CD4-positive, alpha-beta memory T cell (primary cell): Measurements from ENCODE around the gene ZSCAN4. TPM values are rescaled to one million over a fixed set of nuclear protein-coding genes. Genes with fewer than 3 reads are reported as not detected.

Source experiments
- CTCF ChIA-PET: fragments of 350-600 bp; sonication (Branson Sonifier 250); formaldehyde crosslinking; loops from one replicate; lab custom pipeline; 2021; ENCODE audit warnings: inconsistent platforms; ENCODE audit not compliant: partially characterized antibody; lab: Charles Lee
- POLR2A ChIA-PET: fragments of 350-600 bp; sonication (Branson Sonifier 250); formaldehyde crosslinking; loops from one replicate; lab custom pipeline; 2021; ENCODE audit not compliant: partially characterized antibody; lab: Charles Lee
- DNase-seq, 5 donors: peaks; one replicate each; pipeline versions ENCODE4 v3.0.0 to v3.0.0-alpha.2; 2020 to 2022; ENCODE audit warnings: mixed read lengths in 1 of 5
- H3K27ac ChIP-seq: one replicate; pipeline ENCODE4 v1.7.0; 2013; ENCODE audit warnings: low read depth, low read length
- H3K27me3 ChIP-seq: 2 replicates; pipeline ENCODE4 v1.7.0; 2013; ENCODE audit warnings: mild to moderate bottlenecking, low read length, moderate library complexity; ENCODE audit not compliant: insufficient read depth
- H3K36me3 ChIP-seq: 2 replicates; pipeline ENCODE4 v1.7.0; 2013; ENCODE audit warnings: mild to moderate bottlenecking, low read length, moderate library complexity; ENCODE audit not compliant: insufficient read depth
- H3K4me1 ChIP-seq: 2 replicates; pipeline ENCODE4 v1.7.0; 2013; ENCODE audit warnings: mild to moderate bottlenecking, low read length, moderate library complexity; ENCODE audit not compliant: insufficient read depth
- H3K4me3 ChIP-seq, 2 donors: one replicate each; pipeline ENCODE4 v1.7.0; 2013; ENCODE audit warnings: low read length in 2 of 2, mild to moderate bottlenecking in 1 of 2
- H3K9me3 ChIP-seq, 2 donors: one replicate each; pipeline ENCODE4 v1.7.0; 2013; ENCODE audit warnings: low read length in 2 of 2, control low read depth in 1 of 2; ENCODE audit not compliant: control insufficient read depth in 1 of 2
- H3K27ac Mint-ChIP-seq, 7 donors: one replicate each; pipeline ENCODE4 v1.8.0; 2020 to 2021; ENCODE audit warnings: mixed read lengths in 7 of 7, mild to moderate bottlenecking in 6 of 7, inconsistent platforms in 3 of 7, moderate library complexity in 3 of 7
- H3K27me3 Mint-ChIP-seq, 2 donors: one replicate each; pipeline ENCODE4 v1.8.0; 2020 to 2021; ENCODE audit warnings: mixed read lengths in 2 of 2
- H3K36me3 Mint-ChIP-seq, 2 donors: one replicate each; pipeline ENCODE4 v1.8.0; 2020 to 2021; ENCODE audit warnings: mixed read lengths in 2 of 2, inconsistent platforms in 1 of 2, mild to moderate bottlenecking in 1 of 2
- H3K4me1 Mint-ChIP-seq, 4 donors: one replicate each; pipeline ENCODE4 v1.8.0; 2020 to 2021; ENCODE audit warnings: mixed read lengths in 4 of 4, mild to moderate bottlenecking in 1 of 4
- H3K4me3 Mint-ChIP-seq, 8 donors: one replicate each; pipeline ENCODE4 v1.8.0; 2020 to 2021; ENCODE audit warnings: mixed read lengths in 8 of 8, mild to moderate bottlenecking in 7 of 8, moderate library complexity in 6 of 8, inconsistent platforms in 3 of 8
- H3K9me3 Mint-ChIP-seq, 8 donors: one replicate each; pipeline ENCODE4 v1.8.0; 2020 to 2021; ENCODE audit warnings: mixed read lengths in 8 of 8, mild to moderate bottlenecking in 5 of 8, inconsistent platforms in 3 of 8, moderate library complexity in 1 of 8
- intact Hi-C: fragments of 100-400 bp; cut with micrococcal nuclease; formaldehyde crosslinking; loops from one replicate; pipeline ENCODE4 v1.15.1; 2023
- polyA plus RNA-seq, 2 donors: library from polyadenylated mRNA; unstranded; fragments of 300-500 nt; fragmentation: Illumina TruSeq; gene quantifications; one replicate each; pipeline ENCODE4 v1.2.3, GENCODE V29; 2021
- total RNA-seq, 2 experiments: library from RNA; stranded (reverse); gene quantifications; one replicate each; pipeline ENCODE4 v1.2.3, GENCODE V29; 2021

ZSCAN4 gene
- total and polyA plus RNA-seq, 4 experiments from 2014 or later = not detected

DNA sequence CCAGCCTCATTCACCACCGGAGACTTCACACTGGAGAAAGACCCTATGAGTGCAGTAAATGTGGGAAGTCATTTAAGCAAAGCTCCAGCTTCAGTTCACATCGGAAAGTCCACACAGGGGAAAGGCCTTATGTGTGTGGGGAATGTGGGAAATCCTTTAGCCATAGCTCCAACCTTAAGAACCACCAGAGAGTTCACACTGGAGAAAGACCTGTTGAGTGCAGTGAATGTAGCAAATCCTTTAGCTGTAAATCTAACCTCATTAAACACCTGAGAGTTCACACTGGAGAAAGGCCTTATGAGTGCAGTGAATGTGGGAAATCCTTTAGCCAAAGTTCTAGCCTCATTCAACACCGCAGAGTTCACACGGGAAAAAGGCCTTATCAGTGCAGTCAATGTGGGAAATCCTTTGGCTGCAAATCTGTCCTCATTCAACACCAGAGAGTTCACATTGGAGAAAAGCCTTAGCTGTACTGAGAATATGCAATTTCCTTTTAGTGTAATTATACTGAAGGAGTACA lies 27.0 kb upstream of the ZSCAN4 start:
- no peak for DNase-seq
- no peaks in the 10 kb centered on the region for H3K27me3 ChIP-seq
- no peaks in the 10 kb centered on the region for H3K4me1 ChIP-seq
- Mint-ChIP-seq H3K9me3 (peaks cover 12 to 97% (median 90%) of the 10 kb centered on the region in 8 donors), H3K36me3 (peaks cover 67 to 75% of the 10 kb centered on the region in 2 donors), H3K4me3 (no peak overlapping the region), H3K27ac (peak overlapping the region in 1 of 7 donors; percentile 7), H3K27me3 (no peaks in the 10 kb centered on the region), H3K4me1 (peaks cover 0 to 8% (median under 1%) of the 10 kb centered on the region in 4 donors)
- H3K9me3 ChIP-seq = peaks cover 17 to 58% of the 10 kb centered on the region in 2 donors
- H3K36me3 ChIP-seq = peaks cover 46% of the 10 kb centered on the region
- H3K27ac ChIP-seq = no peak overlapping the region
- POLR2A ChIA-PET = no interaction called here
- intact Hi-C loops = no loop called here
- H3K4me3 ChIP-seq = peak overlapping the region in 1 of 2 donors; percentile 25
- CTCF ChIA-PET = no interaction called here

GRCh38 chr19:57642396-57643046 lies 26.2 kb upstream of the ZSCAN4 start:
- H3K27ac Mint-ChIP-seq = no peak overlapping the region
- peaks cover 61 to 67% of the 10 kb centered on the region in 2 donors for H3K36me3 Mint-ChIP-seq
- no peaks in the 10 kb centered on the region for H3K27me3 Mint-ChIP-seq
- H3K9me3 Mint-ChIP-seq = peaks cover 12 to 97% (median 89%) of the 10 kb centered on the region in 8 donors
- ChIA-PET CTCF (no interaction called here), POLR2A (no interaction called here)
- peaks cover 17 to 51% of the 10 kb centered on the region in 2 donors for H3K9me3 ChIP-seq
- H3K4me1 ChIP-seq = no peaks in the 10 kb centered on the region
- H3K4me3 ChIP-seq = peak overlapping the region in 1 of 2 donors; percentile 25
- H3K4me3 Mint-ChIP-seq = no peak overlapping the region
- peaks cover 39% of the 10 kb centered on the region for H3K36me3 ChIP-seq
- intact Hi-C loops = no loop called here
- no peak overlapping the region for H3K27ac ChIP-seq
- DNase-seq = no peak
- H3K4me1 Mint-ChIP-seq = peaks cover 0 to 5% (median under 1%) of the 10 kb centered on the region in 4 donors
- H3K27me3 ChIP-seq = no peaks in the 10 kb centered on the region

DNA sequence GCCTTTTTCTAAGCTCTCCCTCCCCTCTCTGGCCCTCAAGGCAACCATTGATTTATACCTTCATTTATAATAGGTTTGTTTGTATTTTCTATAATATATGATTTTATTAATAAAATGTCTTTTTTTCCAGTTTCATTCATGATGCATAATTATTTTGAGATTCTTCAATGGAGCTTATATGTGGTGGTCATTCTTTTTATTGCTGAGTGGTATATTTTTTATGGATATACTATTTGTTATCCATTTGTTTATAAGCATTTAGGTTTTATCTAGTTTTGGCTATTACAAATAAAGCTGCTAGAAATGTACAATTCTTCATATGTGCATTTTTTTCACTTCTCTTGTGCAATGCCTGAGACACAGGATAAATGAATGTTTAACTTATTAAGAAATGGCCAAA lies 25.0 kb upstream of the ZSCAN4 start:
- no peak for DNase-seq
- Mint-ChIP-seq H3K27ac (no peak overlapping the region), H3K9me3 (peaks cover 6 to 97% (median 88%) of the 10 kb centered on the region in 8 donors), H3K36me3 (peaks cover 55 to 59% of the 10 kb centered on the region in 2 donors), H3K27me3 (no peaks in the 10 kb centered on the region), H3K4me1 (peaks cover 0 to 2% (median under 1%) of the 10 kb centered on the region in 4 donors), H3K4me3 (no peak overlapping the region)
- Histone ChIP-seq H3K4me3 (no peak overlapping the region), H3K27me3 (no peaks in the 10 kb centered on the region), H3K9me3 (peaks cover 17 to 51% of the 10 kb centered on the region in 2 donors), H3K4me1 (no peaks in the 10 kb centered on the region), H3K36me3 (peaks cover 34% of the 10 kb centered on the region), H3K27ac (no peak overlapping the region)
- POLR2A ChIA-PET = no interaction called here
- intact Hi-C loops = no loop called here
- CTCF ChIA-PET = no interaction called here

DNA sequence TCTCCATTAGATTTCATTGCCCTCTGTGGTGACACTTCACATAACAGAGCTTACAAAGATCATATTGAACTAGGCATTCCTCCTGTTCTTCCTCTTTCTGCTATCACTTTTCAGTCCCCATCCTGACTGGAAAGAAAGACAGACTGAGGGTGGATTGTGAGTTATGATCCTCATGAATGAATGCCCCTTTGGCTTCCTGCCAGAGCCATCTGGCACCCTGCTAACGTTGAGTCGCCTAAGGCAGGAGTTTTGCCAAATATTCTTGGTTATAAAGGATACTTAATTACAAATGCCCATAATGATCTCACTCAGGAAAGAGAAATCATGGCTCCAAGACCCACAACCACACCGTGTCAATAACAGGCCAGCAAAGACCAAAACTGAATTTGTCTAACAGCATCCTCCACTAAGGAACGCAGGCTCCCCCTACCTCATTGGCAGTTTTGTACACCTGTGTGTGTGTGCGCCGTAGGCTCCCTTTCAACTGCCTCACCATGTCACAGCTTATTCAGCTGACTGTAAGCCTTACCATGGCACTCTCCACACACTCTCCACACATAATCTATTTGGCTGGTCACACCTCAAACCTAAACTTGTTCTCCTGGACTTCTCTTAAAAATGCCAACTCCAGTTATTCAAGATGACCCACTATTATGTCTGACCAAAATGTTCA lies 20.3 kb upstream of the ZSCAN4 start:
- H3K4me3 ChIP-seq = no peak overlapping the region
- Mint-ChIP-seq H3K4me3 (peak overlapping the region in 1 of 8 donors; percentile 39), H3K9me3 (peaks cover 7 to 82% (median 73%) of the 10 kb centered on the region in 8 donors), H3K27me3 (peaks cover 3 to 6% of the 10 kb centered on the region in 2 donors), H3K4me1 (peaks cover 5 to 11% (median 8%) of the 10 kb centered on the region in 4 donors), H3K27ac (no peak overlapping the region), H3K36me3 (peaks cover 14 to 36% of the 10 kb centered on the region in 2 donors)
- H3K36me3 ChIP-seq = no peaks in the 10 kb centered on the region
- no peaks in the 10 kb centered on the region for H3K4me1 ChIP-seq
- no peak overlapping the region for H3K27ac ChIP-seq
- intact Hi-C loops = no loop called here
- H3K9me3 ChIP-seq = peaks cover 0 to 8% of the 10 kb centered on the region in 2 donors
- CTCF ChIA-PET = no interaction called here
- no peak for DNase-seq
- POLR2A ChIA-PET = no interaction called here
- no peaks in the 10 kb centered on the region for H3K27me3 ChIP-seq

DNA sequence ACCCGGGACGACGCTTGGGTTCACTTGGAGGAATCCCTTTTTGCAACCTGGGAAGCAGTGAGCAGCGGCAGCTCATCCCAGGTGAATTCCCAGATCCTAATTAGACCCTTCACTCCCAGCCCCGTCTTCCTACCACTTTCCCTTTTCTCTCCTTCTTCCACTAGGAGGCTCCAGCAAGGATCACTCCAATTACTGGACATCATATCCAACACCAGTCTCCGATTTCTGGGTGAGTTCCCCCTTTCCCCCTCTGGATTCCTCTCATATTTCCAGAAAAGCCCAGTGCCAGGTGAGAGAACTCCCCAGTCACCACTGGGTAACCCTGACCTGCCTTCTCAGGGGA lies 17.1 kb upstream of the ZSCAN4 start:
- peaks cover 0 to 8% of the 10 kb centered on the region in 2 donors for H3K9me3 ChIP-seq
- H3K27me3 Mint-ChIP-seq = peaks cover 14 to 15% of the 10 kb centered on the region in 2 donors
- no peak overlapping the region for H3K27ac ChIP-seq
- no peaks in the 10 kb centered on the region for H3K27me3 ChIP-seq
- H3K4me1 Mint-ChIP-seq = peaks cover 5 to 11% (median 8%) of the 10 kb centered on the region in 4 donors
- H3K4me3 ChIP-seq = peak overlapping the region in 1 of 2 donors; percentile 11
- no peaks in the 10 kb centered on the region for H3K4me1 ChIP-seq
- H3K4me3 Mint-ChIP-seq = peak overlapping the region in 4 of 8 donors; percentile 15 to 64 (median 44)
- peaks cover 16 to 36% of the 10 kb centered on the region in 2 donors for H3K36me3 Mint-ChIP-seq
- peaks cover 18 to 84% (median 75%) of the 10 kb centered on the region in 8 donors for H3K9me3 Mint-ChIP-seq
- intact Hi-C loops = no loop called here
- H3K36me3 ChIP-seq = no peaks in the 10 kb centered on the region
- peak overlapping the region in 1 of 7 donors; percentile 75 for H3K27ac Mint-ChIP-seq
- DNase-seq = no peak
- POLR2A ChIA-PET = no interaction called here
- CTCF ChIA-PET = no interaction called here

GRCh38 chr19:57653689-57654088 lies 15.0 kb upstream of the ZSCAN4 start:
- Histone ChIP-seq H3K9me3 (no peaks in the 10 kb centered on the region), H3K27me3 (no peaks in the 10 kb centered on the region), H3K4me1 (no peaks in the 10 kb centered on the region), H3K4me3 (no peak overlapping the region), H3K36me3 (no peaks in the 10 kb centered on the region), H3K27ac (no peak overlapping the region)
- Mint-ChIP-seq H3K27me3 (peaks cover 14 to 22% of the 10 kb centered on the region in 2 donors), H3K4me1 (peaks cover 5 to 11% (median 8%) of the 10 kb centered on the region in 4 donors), H3K36me3 (peaks cover 16 to 28% of the 10 kb centered on the region in 2 donors), H3K9me3 (peaks cover 18 to 74% (median 59%) of the 10 kb centered on the region in 8 donors), H3K4me3 (no peak overlapping the region), H3K27ac (no peak overlapping the region)
- ChIA-PET CTCF (no interaction called here), POLR2A (no interaction called here)
- no peak for DNase-seq
- intact Hi-C loops = no loop called here

- peaks cover 5 to 11% (median 8%) of the 10 kb centered on the region in 4 donors for H3K4me1 Mint-ChIP-seq
- peak overlapping the region in 1 of 7 donors; percentile 6 for H3K27ac Mint-ChIP-seq
- Histone ChIP-seq H3K27ac (no peak overlapping the region), H3K4me1 (no peaks in the 10 kb centered on the region), H3K9me3 (no peaks in the 10 kb centered on the region), H3K27me3 (no peaks in the 10 kb centered on the region), H3K36me3 (no peaks in the 10 kb centered on the region), H3K4me3 (no peak overlapping the region)
- H3K27me3 Mint-ChIP-seq = peaks cover 18 to 29% of the 10 kb centered on the region in 2 donors
- POLR2A ChIA-PET = interaction anchor here (0.6 kb wide), 1 partner anchor 9 kb away, joined by 3 read pairs; no protein-coding TSS in a partner anchor
- intact Hi-C loops = no loop called here
- H3K9me3 Mint-ChIP-seq = peaks cover 16 to 65% (median 53%) of the 10 kb centered on the region in 8 donors
- peaks cover 16 to 25% of the 10 kb centered on the region in 2 donors for H3K36me3 Mint-ChIP-seq
- no peak overlapping the region for H3K4me3 Mint-ChIP-seq
- no peak for DNase-seq
- CTCF ChIA-PET = no interaction called here
These were observed 13.3 kb upstream of the ZSCAN4 start for GRCh38 chr19:57655443-57655842.
